ENCODE data around the gene TMTC1. TPM values are rescaled to one million over a fixed set of nuclear protein-coding genes. Genes with fewer than 3 reads are reported as not detected.

The TMTC1 gene
- total RNA-seq, 4 donors from 2014 or later: 7.4 to 25.6 (median 15.4) TPM

DNA sequence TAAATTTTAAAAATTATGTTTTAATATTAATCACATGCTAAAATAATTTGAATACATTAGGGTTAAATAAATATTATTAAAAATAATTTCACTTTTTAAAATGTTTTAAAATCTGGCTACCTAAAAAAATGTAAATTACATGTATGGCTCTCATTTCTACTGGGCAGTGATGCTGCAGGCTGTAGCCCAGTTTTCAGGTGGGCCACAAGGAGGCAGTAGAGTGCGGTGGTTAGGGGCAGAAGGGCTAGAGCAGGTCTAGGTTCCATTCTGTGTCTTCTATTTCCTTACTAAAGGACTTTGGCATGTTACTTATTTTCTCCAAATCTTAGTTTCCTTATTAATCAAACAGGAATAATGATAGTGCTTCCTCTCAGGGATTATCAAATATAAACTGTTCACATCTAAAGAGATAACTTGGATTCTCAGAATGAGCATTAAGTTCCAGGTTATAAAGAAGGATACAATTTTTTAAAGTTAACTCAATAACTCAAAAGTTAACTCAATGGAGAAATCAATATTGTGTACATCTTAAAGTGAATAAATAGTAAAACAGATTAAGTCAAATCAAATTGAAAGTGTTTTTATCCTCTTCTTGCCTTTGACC is 231.3 kb downstream of the TMTC1 start:
- no peaks in the 10 kb centered on the region for H3K36me3 ChIP-seq
- H3K4me3 ChIP-seq: no peak overlapping the region
- H3K4me1 ChIP-seq: no peaks in the 10 kb centered on the region
- DNase-seq: peak; percentile 22 to 79 (median 78)
- TF ChIP-seq, protein P1, sequence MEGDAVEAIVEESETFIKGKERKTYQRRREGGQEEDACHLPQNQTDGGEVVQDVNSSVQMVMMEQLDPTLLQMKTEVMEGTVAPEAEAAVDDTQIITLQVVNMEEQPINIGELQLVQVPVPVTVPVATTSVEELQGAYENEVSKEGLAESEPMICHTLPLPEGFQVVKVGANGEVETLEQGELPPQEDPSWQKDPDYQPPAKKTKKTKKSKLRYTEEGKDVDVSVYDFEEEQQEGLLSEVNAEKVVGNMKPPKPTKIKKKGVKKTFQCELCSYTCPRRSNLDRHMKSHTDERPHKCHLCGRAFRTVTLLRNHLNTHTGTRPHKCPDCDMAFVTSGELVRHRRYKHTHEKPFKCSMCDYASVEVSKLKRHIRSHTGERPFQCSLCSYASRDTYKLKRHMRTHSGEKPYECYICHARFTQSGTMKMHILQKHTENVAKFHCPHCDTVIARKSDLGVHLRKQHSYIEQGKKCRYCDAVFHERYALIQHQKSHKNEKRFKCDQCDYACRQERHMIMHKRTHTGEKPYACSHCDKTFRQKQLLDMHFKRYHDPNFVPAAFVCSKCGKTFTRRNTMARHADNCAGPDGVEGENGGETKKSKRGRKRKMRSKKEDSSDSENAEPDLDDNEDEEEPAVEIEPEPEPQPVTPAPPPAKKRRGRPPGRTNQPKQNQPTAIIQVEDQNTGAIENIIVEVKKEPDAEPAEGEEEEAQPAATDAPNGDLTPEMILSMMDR (IDR thresholded peaks at IDR 0.05): peak; percentile 16 to 81 (median 70)
- TF ChIP-seq POLR2A (IDR thresholded peaks at IDR 0.05): no peak
- H3K9me3 ChIP-seq: no peaks in the 10 kb centered on the region
- H3K27me3 ChIP-seq: no peaks in the 10 kb centered on the region
- H3K27ac ChIP-seq: no peak overlapping the region

DNA sequence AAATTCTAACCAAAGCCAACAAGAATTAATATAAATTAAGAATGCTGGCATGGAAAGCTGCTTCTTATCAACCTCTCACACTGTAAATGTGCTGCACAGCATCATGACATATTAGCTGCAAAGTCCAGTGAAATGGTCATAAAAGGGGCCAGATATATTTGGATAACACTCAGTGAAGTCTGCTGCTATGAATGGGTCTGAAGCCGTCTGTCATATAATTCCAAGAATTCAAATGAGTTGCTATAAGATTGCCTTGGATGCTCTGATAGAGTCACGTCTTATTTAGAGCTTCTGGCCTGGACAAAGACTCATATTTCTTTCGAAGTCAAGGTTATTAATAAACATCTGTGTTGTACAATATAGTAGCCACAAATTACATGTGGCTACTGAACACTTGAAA is 231.9 kb downstream of the TMTC1 start:
- Histone ChIP-seq H3K27ac (no peak overlapping the region), H3K4me1 (no peaks in the 10 kb centered on the region), H3K36me3 (no peaks in the 10 kb centered on the region), H3K4me3 (no peak overlapping the region), H3K9me3 (no peaks in the 10 kb centered on the region), H3K27me3 (no peaks in the 10 kb centered on the region)
- TF ChIP-seq, protein P1 (IDR thresholded peaks at IDR 0.05): no peak
- TF ChIP-seq POLR2A (IDR thresholded peaks at IDR 0.05): no peak
- no peak for DNase-seq

DNA sequence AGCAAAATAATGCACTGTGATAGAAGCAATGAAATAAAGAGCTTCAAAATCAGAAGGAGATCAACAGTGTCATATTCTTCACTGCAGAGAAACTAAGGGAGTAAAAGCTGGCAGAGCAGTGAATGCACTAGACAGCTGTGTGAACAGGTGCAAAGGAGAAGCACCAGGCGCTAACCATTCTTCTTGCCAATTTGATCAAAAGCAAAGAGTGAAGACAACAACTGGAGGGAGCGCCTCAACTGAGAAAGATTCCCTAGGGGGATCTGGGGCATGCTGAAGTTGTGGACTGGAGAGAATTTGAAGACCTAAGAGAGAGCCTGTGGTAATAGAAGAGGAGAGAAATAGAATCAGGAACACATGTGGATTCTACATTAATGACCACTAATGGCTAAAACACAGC is 235.9 kb downstream of the TMTC1 start:
- no peaks in the 10 kb centered on the region for H3K36me3 ChIP-seq
- H3K9me3 ChIP-seq: no peaks in the 10 kb centered on the region
- TF ChIP-seq, protein P1 (IDR thresholded peaks at IDR 0.05): no peak
- no peak for TF ChIP-seq POLR2A (IDR thresholded peaks at IDR 0.05)
- H3K27ac ChIP-seq: peak overlapping the region in 1 of 4 donors; percentile 47
- H3K4me1 ChIP-seq: peaks cover 0 to 4% (median 0%) of the 10 kb centered on the region in 4 donors
- no peak for DNase-seq
- H3K4me3 ChIP-seq: no peak overlapping the region
- no peaks in the 10 kb centered on the region for H3K27me3 ChIP-seq

DNA sequence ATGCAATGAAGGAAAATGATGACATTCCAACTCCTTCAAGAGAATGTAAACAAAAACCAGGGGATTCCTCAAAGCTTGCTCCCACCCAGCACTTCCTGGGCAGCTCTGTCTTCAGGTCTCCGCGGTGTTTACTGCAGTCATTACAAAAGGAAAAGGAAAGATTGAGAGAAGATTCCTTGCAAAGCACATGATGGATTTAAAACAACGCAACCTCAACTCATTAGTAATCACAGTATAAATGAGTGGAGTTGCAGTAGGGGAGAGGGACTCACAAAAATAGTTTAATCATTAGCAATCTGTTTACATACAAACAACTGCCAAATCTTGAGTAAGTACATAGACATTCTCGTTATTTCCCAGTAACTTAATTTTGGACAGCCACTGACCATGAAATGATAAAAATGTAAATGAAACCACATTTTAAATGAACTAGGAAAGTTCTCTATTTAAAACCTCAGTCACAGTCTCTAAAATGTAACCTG is 236.6 kb downstream of the TMTC1 start:
- no peaks in the 10 kb centered on the region for H3K27me3 ChIP-seq
- H3K4me3 ChIP-seq: no peak overlapping the region
- H3K9me3 ChIP-seq: no peaks in the 10 kb centered on the region
- TF ChIP-seq POLR2A (IDR thresholded peaks at IDR 0.05): no peak
- TF ChIP-seq, protein P1 (IDR thresholded peaks at IDR 0.05): no peak
- no peak for DNase-seq
- H3K27ac ChIP-seq: peak overlapping the region in 3 of 4 donors; percentile 10 to 47 (median 38)
- H3K4me1 ChIP-seq: peaks cover 0 to 4% (median 0%) of the 10 kb centered on the region in 4 donors
- H3K36me3 ChIP-seq: no peaks in the 10 kb centered on the region

DNA sequence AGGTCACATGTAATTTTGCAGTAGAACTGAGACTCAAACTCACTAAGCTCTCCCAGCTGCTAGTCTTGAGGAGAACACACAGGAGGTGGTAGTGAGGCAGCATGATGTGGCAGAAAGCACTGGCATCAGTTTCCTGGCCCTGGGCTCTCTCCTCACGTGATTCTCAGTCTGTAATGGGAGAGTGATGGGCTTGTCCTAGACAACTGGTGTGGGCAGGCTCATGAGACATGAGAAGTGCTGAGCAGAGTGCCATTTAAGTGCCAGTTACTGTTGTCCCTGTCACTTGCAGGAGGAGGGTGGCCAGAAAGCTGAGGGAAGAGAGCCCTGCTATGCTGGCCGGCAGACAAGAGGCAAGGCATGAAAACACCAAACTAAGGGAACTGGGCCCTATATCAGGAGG is 237.7 kb downstream of the TMTC1 start:
- Histone ChIP-seq H3K27me3 (no peaks in the 10 kb centered on the region), H3K36me3 (no peaks in the 10 kb centered on the region), H3K4me1 (peaks cover 0 to 4% (median 0%) of the 10 kb centered on the region in 4 donors), H3K27ac (peak overlapping the region in 2 of 4 donors; percentile 47 to 49), H3K9me3 (no peaks in the 10 kb centered on the region), H3K4me3 (no peak overlapping the region)
- TF ChIP-seq, protein P1 (IDR thresholded peaks at IDR 0.05): no peak
- DNase-seq: no peak
